HepG2 (cell line): ENCODE results near the gene PRDX5. TPM values are rescaled to one million over a fixed set of nuclear protein-coding genes. Genes with fewer than 3 reads are reported as not detected.
A peak's percentile ranks its signal among the peaks of the same experiment; 100 is the strongest.

Experiments used
- BRD4 ChIP-seq: sonication (generic); formaldehyde crosslinking; IDR thresholded peaks from 2 replicates; pipeline ENCODE4 v1.4.0; 2020; ENCODE audit warnings: missing genetic modification reagents
- CTCF ChIP-seq: sonication (generic); formaldehyde crosslinking; IDR thresholded peaks from 2 replicates; pipeline ENCODE4 v1.5.0; 2020; ENCODE audit warnings: mild to moderate bottlenecking, missing genetic modification reagents, moderate library complexity
- ETS1 ChIP-seq: sonication (generic); formaldehyde crosslinking; IDR thresholded peaks from 2 replicates; pipeline ENCODE4 v1.4.0; 2020; ENCODE audit warnings: missing genetic modification reagents
- FOSL2 ChIP-seq: sonication (generic); formaldehyde crosslinking; IDR thresholded peaks from 2 replicates; pipeline ENCODE4 v1.4.0; 2020; ENCODE audit warnings: missing genetic modification reagents
- KLF9 ChIP-seq: IDR thresholded peaks from 2 replicates; pipeline ENCODE4 v1.6.1; 2016; ENCODE audit warnings: low read depth
- MTF2 ChIP-seq: sonication (generic); formaldehyde crosslinking; IDR thresholded peaks from 2 replicates; pipeline ENCODE4 v1.5.0; 2020; ENCODE audit warnings: missing genetic modification reagents, borderline replicate concordance
- NFRKB ChIP-seq: fragments of 450-650 bp; IDR thresholded peaks from 2 replicates; pipeline ENCODE4 v1.6.1; 2017
- TOPORS ChIP-seq: sonication (generic); formaldehyde crosslinking; IDR thresholded peaks from 2 replicates; pipeline ENCODE4 v1.8.0; 2023; ENCODE audit warnings: mild to moderate bottlenecking, missing genetic modification reagents
- ZBTB34 ChIP-seq: sonication (generic); formaldehyde crosslinking; IDR thresholded peaks from 2 replicates; pipeline ENCODE4 v1.8.0; 2022; ENCODE audit warnings: mild to moderate bottlenecking, missing genetic modification reagents
- ZBTB39 ChIP-seq: sonication (generic); formaldehyde crosslinking; IDR thresholded peaks from 2 replicates; pipeline ENCODE4 v1.5.0; 2020; ENCODE audit warnings: missing genetic modification reagents
- ZNF138 ChIP-seq: sonication (generic); formaldehyde crosslinking; IDR thresholded peaks from 2 replicates; pipeline ENCODE4 v1.5.0; 2020; ENCODE audit warnings: mild to moderate bottlenecking, low read depth, missing genetic modification reagents
- ZNF30 ChIP-seq: sonication (generic); formaldehyde crosslinking; IDR thresholded peaks from 2 replicates; pipeline ENCODE4 v1.5.0; 2020; ENCODE audit warnings: mild to moderate bottlenecking, missing genetic modification reagents
- ZNF577 ChIP-seq: sonication (generic); formaldehyde crosslinking; IDR thresholded peaks from 2 replicates; pipeline ENCODE4 v1.4.0; 2020; ENCODE audit warnings: mild to moderate bottlenecking, low read depth, missing genetic modification reagents, borderline replicate concordance
- ZNF768 ChIP-seq: sonication (generic); formaldehyde crosslinking; IDR thresholded peaks from 2 replicates; pipeline ENCODE4 v1.4.0; 2020; ENCODE audit warnings: missing genetic modification reagents
- ZSCAN31 ChIP-seq: sonication (generic); formaldehyde crosslinking; IDR thresholded peaks from 2 replicates; pipeline ENCODE4 v1.5.0; 2020; ENCODE audit warnings: low read depth, mild to moderate bottlenecking, missing genetic modification reagents
- polyA plus RNA-seq, 8 experiments: library from polyadenylated mRNA; depleted of rRNA in 3 of 8; stranded (reverse) in 7 of 8; unstranded in 1 of 8; fragments of >200 nt; fragmentation: Illumina TruSeq in 4 of 8; extraction: Trizol in 4 of 8; gene quantifications; 2 replicates each; pipeline versions ENCODE4 v1.2.1 to v1.2.3, GENCODE V29; 2011 to 2016; ENCODE audit warnings: low read depth in 4 of 8, missing spikeins in 1 of 8, mixed read lengths in 1 of 8; ENCODE audit not compliant: insufficient read depth in 1 of 8
- total RNA-seq, 5 experiments: library from RNA; depleted of rRNA; stranded (reverse); fragments of >200 nt; fragmentation: Illumina TruSeq; extraction: Trizol; gene quantifications; 2 replicates each; pipeline ENCODE4 v1.2.3, GENCODE V29; 2016; ENCODE audit warnings: low read depth in 1 of 5
- TF ChIP-seq, protein P1 (sequence below), 2 experiments: fragments of 450-650 bp in 1 of 2; sonication (generic) in 1 of 2; formaldehyde crosslinking; IDR thresholded peaks; 2 replicates each; pipeline versions ENCODE4 v1.5.0 to v1.8.0; 2020 to 2022; ENCODE audit warnings: mild to moderate bottlenecking in 1 of 2, missing genetic modification reagents in 1 of 2

The PRDX5 gene
- total and polyA plus RNA-seq, 2 of the 13 experiments (the other 11 are each of a cell fraction or from before 2014, with no cell fraction given), result 215 to 311 TPM

DNA sequence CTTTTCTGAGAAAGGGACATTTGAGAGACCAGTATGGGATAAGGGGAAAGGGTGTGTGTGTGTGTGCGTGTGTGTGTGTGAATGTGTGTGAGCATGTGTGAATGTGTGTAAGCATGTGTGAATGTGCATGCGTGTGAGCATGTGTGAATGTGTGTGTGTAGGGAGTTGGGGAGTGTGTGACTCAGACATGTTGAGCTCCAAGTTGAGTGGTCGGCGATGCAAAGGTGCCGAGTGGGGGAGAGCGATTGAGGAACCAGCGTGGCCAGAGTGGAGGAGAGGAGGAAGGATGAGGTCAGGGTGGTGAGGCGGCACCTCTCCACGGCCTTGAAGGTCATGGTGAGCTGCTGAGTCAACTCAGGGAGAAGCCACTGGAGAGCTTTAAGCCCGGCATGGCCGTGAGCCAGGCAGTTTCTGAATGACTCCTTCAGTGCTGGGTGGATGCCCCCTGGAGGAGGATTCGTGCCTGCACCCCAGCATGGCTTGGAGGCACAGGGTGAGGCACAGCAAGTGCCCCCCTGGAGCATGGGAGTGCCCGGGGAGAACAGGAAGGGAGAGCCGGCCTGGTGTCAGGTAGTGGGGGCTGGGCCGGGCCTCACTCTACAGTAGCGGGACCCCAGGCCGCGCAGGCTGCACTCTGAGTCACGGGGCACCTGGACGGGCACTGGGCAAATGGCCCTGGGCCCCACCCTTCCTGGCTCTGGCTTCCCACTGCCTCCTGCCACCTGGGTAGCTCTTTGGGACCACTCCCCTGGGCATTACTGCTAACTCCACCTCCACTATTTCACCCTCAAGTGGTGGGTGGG lies 13.8 kb downstream of the PRDX5 start (continued):
- TF ChIP-seq KLF9, result no peak
- peak; percentile 79 for TF ChIP-seq CTCF (CRISPR knock-in tag)
- no peak for TF ChIP-seq TOPORS
- no peak for TF ChIP-seq ZBTB39
- TF ChIP-seq FOSL2, result peak; percentile 64; the same call in 1 of the 2 replicates
- TF ChIP-seq ZNF30 (CRISPR knock-in tag), result no peak
- TF ChIP-seq ZNF768 (CRISPR knock-in tag), result peak; percentile 47; the same call in 1 of the 2 replicates
- TF ChIP-seq MTF2, result no peak
- no peak for TF ChIP-seq BRD4 (CRISPR knock-in tag)
- no peak for TF ChIP-seq ZNF138 (CRISPR knock-in tag)
- TF ChIP-seq NFRKB, result no peak
- TF ChIP-seq ZBTB34 (CRISPR knock-in tag), result no peak
- no peak for TF ChIP-seq ETS1 (CRISPR knock-in tag)
- no peak for TF ChIP-seq ZSCAN31 (CRISPR knock-in tag)
- TF ChIP-seq, protein P1, sequence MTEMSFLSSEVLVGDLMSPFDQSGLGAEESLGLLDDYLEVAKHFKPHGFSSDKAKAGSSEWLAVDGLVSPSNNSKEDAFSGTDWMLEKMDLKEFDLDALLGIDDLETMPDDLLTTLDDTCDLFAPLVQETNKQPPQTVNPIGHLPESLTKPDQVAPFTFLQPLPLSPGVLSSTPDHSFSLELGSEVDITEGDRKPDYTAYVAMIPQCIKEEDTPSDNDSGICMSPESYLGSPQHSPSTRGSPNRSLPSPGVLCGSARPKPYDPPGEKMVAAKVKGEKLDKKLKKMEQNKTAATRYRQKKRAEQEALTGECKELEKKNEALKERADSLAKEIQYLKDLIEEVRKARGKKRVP (CRISPR knock-in tag; IDR thresholded peaks at IDR 0.05), result no peak
- no peak for TF ChIP-seq ZNF577
